GM23248 (cell line): ENCODE results near the gene TRIM63. TPM values are rescaled to one million over a fixed set of nuclear protein-coding genes. Genes with fewer than 3 reads are reported as not detected.

Experiments
- DNase-seq: peaks from one replicate; pipeline ENCODE4 v3.0.0-alpha.2; 2015
- H2AFZ ChIP-seq: fragments of 200-600 bp; sonication (generic); 2 replicates; pipeline ENCODE4 v1.6.1; 2016; ENCODE audit warnings: antibody characterized with exemption
- H3F3A ChIP-seq: fragments of 200-600 bp; sonication (generic); 2 replicates; pipeline ENCODE4 v1.6.1; 2016; ENCODE audit warnings: mild to moderate bottlenecking, antibody characterized with exemption, mixed run types; ENCODE audit not compliant: insufficient read depth
- H3K27ac ChIP-seq: fragments of 200-600 bp; sonication (generic); 2 replicates; pipeline ENCODE4 v1.5.1; 2016; ENCODE audit warnings: mild to moderate bottlenecking
- H3K27me3 ChIP-seq: fragments of 200-600 bp; sonication (generic); replicated peaks from 2 replicates; pipeline ENCODE4 v1.6.1; 2016; ENCODE audit warnings: mild to moderate bottlenecking; ENCODE audit not compliant: insufficient read depth
- H3K36me3 ChIP-seq: fragments of 200-600 bp; sonication (generic); 2 replicates; pipeline ENCODE4 v1.6.1; 2016; ENCODE audit warnings: low read depth, mild to moderate bottlenecking
- H3K4me1 ChIP-seq: fragments of 200-600 bp; sonication (generic); 2 replicates; pipeline ENCODE4 v1.6.1; 2016; ENCODE audit warnings: mild to moderate bottlenecking; ENCODE audit not compliant: insufficient read depth
- H3K4me2 ChIP-seq: fragments of 200-600 bp; sonication (generic); one replicate; pipeline ENCODE4 v1.6.1; 2016; ENCODE audit warnings: mild to moderate bottlenecking; ENCODE audit not compliant: unreplicated experiment
- H3K4me3 ChIP-seq: fragments of 200-600 bp; sonication (generic); 2 replicates; pipeline ENCODE4 v1.5.1; 2016; ENCODE audit warnings: mild to moderate bottlenecking
- H3K79me2 ChIP-seq: fragments of 200-600 bp; sonication (generic); 2 replicates; pipeline ENCODE4 v1.6.1; 2016; ENCODE audit warnings: mild to moderate bottlenecking; ENCODE audit not compliant: insufficient read depth
- H3K9ac ChIP-seq: fragments of 200-600 bp; sonication (generic); 2 replicates; pipeline ENCODE4 v1.6.1; 2016; ENCODE audit warnings: mild to moderate bottlenecking
- H3K9me2 ChIP-seq: fragments of 200-600 bp; sonication (generic); 2 replicates; pipeline ENCODE4 v1.6.1; 2016; ENCODE audit warnings: mixed run types, mild to moderate bottlenecking, moderate library complexity; ENCODE audit not compliant: insufficient read depth
- H3K9me3 ChIP-seq: fragments of 200-600 bp; sonication (generic); one replicate; pipeline ENCODE4 v1.6.1; 2017; ENCODE audit warnings: low read depth
- H4K20me1 ChIP-seq: fragments of 200-600 bp; sonication (generic); 2 replicates; pipeline ENCODE4 v1.6.0; 2016; ENCODE audit not compliant: insufficient read depth
- EZH2 ChIP-seq: fragments of 200-600 bp; sonication (generic); IDR thresholded peaks from 2 replicates; pipeline ENCODE4 v1.6.1; 2018; ENCODE audit warnings: antibody characterized with exemption, mild to moderate bottlenecking; ENCODE audit not compliant: insufficient read depth, poor library complexity, severe bottlenecking
- EZH2phosphoT487 ChIP-seq: fragments of 200-600 bp; sonication (generic); IDR thresholded peaks from 2 replicates; pipeline ENCODE4 v1.6.1; 2018; ENCODE audit warnings: antibody characterized with exemption, moderate library complexity, mild to moderate bottlenecking, low read depth; ENCODE audit not compliant: insufficient read depth
- WGBS, 2 experiments: methylation state at CpG; one replicate each; pipeline ENCODE4 v1.1.6; 2015 to 2017; ENCODE audit warnings: low lambda C conversion rate in 2 of 2, low coverage in 1 of 2; ENCODE audit errors: missing lambda C conversion rate in 2 of 2; 5-methylcytosine and 5-hydroxymethylcytosine counted together
- in situ Hi-C: fragments of 300-500 bp; cut with MboI; formaldehyde crosslinking; loops from 2 replicates; pipeline ENCODE4 v1.15.0; 2020
- polyA plus RNA-seq: library from polyadenylated mRNA; unstranded; fragments of >200 nt; fragmentation: Nextera tagmentation; extraction: Ambion mirVana; gene quantifications from 2 replicates; pipeline ENCODE4 v1.2.1, GENCODE V29; 2016
- total RNA-seq: library from RNA; depleted of rRNA; stranded (reverse); fragments of >200 nt; shearing (Covaris generic); gene quantifications from 2 replicates; pipeline ENCODE4 v1.2.3, GENCODE V29; 2014

The TRIM63 gene
- total and polyA plus RNA-seq, 2 experiments from 2014 or later: not detected

GRCh38 chr1:26045722-26046245, 21.6 kb downstream of the TRIM63 start, which contains the start of gene SLC30A2:
Gene SLC30A2 (minus strand): TSS chr1:26046118. CDS start chr1:26045896, 222 bp downstream.
- Histone ChIP-seq H3K9ac (no peak within 1 kb of the TSS), H3K4me2 (no peak within 1 kb of the TSS), H3K36me3 (no peaks in the 10 kb centered on the region), H3K9me2 (no peaks in the 10 kb centered on the region), H3F3A (no peaks in the 10 kb centered on the region), H3K4me3 (no peak within 1 kb of the TSS), H4K20me1 (no peaks in the 10 kb centered on the region), H2AFZ (no peak within 1 kb of the TSS), H3K9me3 (no peaks in the 10 kb centered on the region), H3K27me3 (peaks cover 67% of the 10 kb centered on the region), H3K79me2 (no peaks in the 10 kb centered on the region), H3K4me1 (no peaks in the 10 kb centered on the region), H3K27ac (no peak within 1 kb of the TSS)
- in situ Hi-C loops: no loop called here
- 1% methylated on average over 13 to 20 of the region's 62 CpGs for WGBS, 2 experiments
- TF ChIP-seq EZH2 (no peak), EZH2phosphoT487 (peak; percentile 37; the same call in 1 of the 2 replicates)
- DNase-seq: peak; percentile 38

GRCh38 chr1:26044971-26045721, 22.3 kb downstream of the TRIM63 start:
- Histone ChIP-seq H3K9me2 (no peaks in the 10 kb centered on the region), H4K20me1 (no peaks in the 10 kb centered on the region), H2AFZ (no peak overlapping the region), H3K9me3 (no peaks in the 10 kb centered on the region), H3K79me2 (no peaks in the 10 kb centered on the region), H3K27ac (no peak overlapping the region), H3K4me1 (no peaks in the 10 kb centered on the region), H3K9ac (no peak overlapping the region), H3F3A (no peaks in the 10 kb centered on the region), H3K4me3 (no peak overlapping the region), H3K27me3 (peaks cover 67% of the 10 kb centered on the region), H3K4me2 (no peak overlapping the region), H3K36me3 (no peaks in the 10 kb centered on the region)
- TF ChIP-seq EZH2 (no peak), EZH2phosphoT487 (no peak)
- WGBS, 2 experiments: 33 to 48% methylated on average over 18 to 27 of the region's 29 CpGs
- in situ Hi-C loops: no loop called here
- no peak for DNase-seq

- H3K9ac ChIP-seq: no peak overlapping the region
- no peak overlapping the region for H2AFZ ChIP-seq
- H3K27me3 ChIP-seq: peaks cover 67% of the 10 kb centered on the region
- H3K4me2 ChIP-seq: no peak overlapping the region
- in situ Hi-C loops: no loop called here
- H3K4me1 ChIP-seq: no peaks in the 10 kb centered on the region
- TF ChIP-seq EZH2 (no peak), EZH2phosphoT487 (no peak)
- DNase-seq: no peak
- WGBS, 2 experiments: 79 to 81% methylated on average over 3 of the region's 3 CpGs
- no peaks in the 10 kb centered on the region for H3K9me2 ChIP-seq
- no peaks in the 10 kb centered on the region for H4K20me1 ChIP-seq
- no peaks in the 10 kb centered on the region for H3K36me3 ChIP-seq
- H3K79me2 ChIP-seq: no peaks in the 10 kb centered on the region
- no peak overlapping the region for H3K4me3 ChIP-seq
- no peaks in the 10 kb centered on the region for H3F3A ChIP-seq
- no peak overlapping the region for H3K27ac ChIP-seq
- H3K9me3 ChIP-seq: no peaks in the 10 kb centered on the region
Observed at GRCh38 chr1:26044414-26044813, 23.0 kb downstream of the TRIM63 start.

GRCh38 chr1:26043765-26044164, 23.7 kb downstream of the TRIM63 start:
- DNase-seq: no peak
- no peaks in the 10 kb centered on the region for H3K9me2 ChIP-seq
- no peaks in the 10 kb centered on the region for H3K79me2 ChIP-seq
- WGBS, 2 experiments: 39 to 50% methylated on average over 2 of the region's 2 CpGs
- no peak overlapping the region for H3K9ac ChIP-seq
- no peaks in the 10 kb centered on the region for H3K36me3 ChIP-seq
- H3K9me3 ChIP-seq: no peaks in the 10 kb centered on the region
- H3K4me1 ChIP-seq: no peaks in the 10 kb centered on the region
- no peak overlapping the region for H3K4me2 ChIP-seq
- H3K27me3 ChIP-seq: peaks cover 61% of the 10 kb centered on the region
- H3F3A ChIP-seq: no peaks in the 10 kb centered on the region
- H3K27ac ChIP-seq: no peak overlapping the region
- H4K20me1 ChIP-seq: no peaks in the 10 kb centered on the region
- no peak overlapping the region for H3K4me3 ChIP-seq
- in situ Hi-C loops: no loop called here
- H2AFZ ChIP-seq: no peak overlapping the region
- no peak for TF ChIP-seq EZH2phosphoT487
- no peak for TF ChIP-seq EZH2
